Jurkat, Clone E6-1 (cell line): Measurements from ENCODE around the gene MEX3C.
A peak's percentile ranks its signal among the peaks of the same experiment; 100 is the strongest.

ENCODE experiments used
- DNase-seq: peaks from one replicate; pipeline ENCODE4 v3.0.0-alpha.2; 2011; ENCODE audit warnings: low read depth, low spot score
- H3K4me3 ChIP-seq: 2 replicates; pipeline ENCODE4 v1.5.1; 2011; ENCODE audit warnings: mild to moderate bottlenecking, low read length, control low read depth, moderate library complexity

MEX3C gene

DNA sequence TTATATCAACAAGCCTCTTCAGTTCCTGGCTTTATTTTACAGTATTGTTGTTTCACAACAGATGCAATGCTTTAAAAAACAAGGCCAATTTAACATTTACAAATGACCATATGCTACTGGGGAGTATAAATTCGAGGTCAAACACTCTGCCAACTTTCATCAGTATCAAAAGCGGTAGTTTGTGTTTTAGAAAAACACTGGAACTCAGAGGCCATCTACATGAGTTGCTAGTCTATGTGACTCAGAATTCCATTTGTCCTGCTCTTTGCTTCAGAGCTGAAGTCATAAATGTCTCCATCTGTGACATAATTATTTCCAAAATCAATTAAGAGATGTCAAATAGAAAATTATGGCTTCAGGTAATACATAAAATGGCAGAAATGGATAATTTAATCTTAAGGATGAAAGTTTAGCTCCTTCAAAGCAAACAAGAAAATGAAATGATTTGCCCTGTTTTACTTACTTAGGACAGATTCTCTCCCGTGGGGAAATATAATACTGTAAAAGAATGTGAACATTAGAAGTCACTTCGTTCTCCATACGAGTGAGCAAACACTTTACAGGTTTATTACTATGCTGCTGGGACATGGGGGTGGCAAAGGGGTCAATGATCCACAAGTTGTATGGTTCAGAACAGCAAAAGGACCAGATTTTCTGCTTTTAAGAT, 3.7 kb downstream of the MEX3C start:
- H3K4me3 ChIP-seq: no peak overlapping the region
- DNase-seq: no peak

DNA sequence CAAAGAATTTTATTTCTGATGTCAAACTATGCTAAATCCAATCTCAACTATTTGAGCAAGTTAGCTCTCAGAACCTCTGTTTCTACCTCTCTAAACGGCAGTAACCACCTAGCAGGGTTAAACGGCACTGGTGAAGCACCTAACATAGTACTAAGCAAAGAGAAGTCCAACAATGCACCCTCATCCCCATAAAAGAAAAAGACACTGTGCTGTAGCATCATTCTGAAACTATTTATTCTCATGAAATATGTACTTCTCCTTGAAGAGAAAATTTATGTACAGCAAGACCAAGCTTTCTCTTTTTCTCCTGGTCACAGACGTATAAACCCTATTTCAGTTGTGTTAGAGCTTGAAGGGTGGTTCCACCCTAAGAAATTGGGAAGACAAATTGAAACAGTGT, 4.8 kb downstream of the MEX3C start:
- no peak overlapping the region for H3K4me3 ChIP-seq
- no peak for DNase-seq

DNA sequence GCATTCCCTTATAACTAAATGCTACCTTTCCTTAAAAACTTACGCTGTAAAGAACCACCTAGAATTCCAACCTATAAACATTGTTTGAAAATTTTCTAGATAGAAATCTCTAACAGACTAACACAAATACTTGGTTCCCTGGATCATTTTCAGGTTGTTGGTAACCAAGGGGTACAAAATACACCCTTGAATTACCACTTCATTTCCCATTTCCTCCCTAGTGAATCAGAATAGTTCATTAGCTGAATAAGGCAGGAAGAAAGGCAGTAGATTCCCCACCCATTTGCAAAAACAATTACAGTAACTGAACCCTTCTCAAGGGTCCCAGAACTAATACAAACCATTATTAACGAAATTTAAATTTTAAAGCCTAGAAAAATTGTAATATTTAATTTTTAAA, 5.5 kb downstream of the MEX3C start:
- H3K4me3 ChIP-seq: no peak overlapping the region
- no peak for DNase-seq

DNA sequence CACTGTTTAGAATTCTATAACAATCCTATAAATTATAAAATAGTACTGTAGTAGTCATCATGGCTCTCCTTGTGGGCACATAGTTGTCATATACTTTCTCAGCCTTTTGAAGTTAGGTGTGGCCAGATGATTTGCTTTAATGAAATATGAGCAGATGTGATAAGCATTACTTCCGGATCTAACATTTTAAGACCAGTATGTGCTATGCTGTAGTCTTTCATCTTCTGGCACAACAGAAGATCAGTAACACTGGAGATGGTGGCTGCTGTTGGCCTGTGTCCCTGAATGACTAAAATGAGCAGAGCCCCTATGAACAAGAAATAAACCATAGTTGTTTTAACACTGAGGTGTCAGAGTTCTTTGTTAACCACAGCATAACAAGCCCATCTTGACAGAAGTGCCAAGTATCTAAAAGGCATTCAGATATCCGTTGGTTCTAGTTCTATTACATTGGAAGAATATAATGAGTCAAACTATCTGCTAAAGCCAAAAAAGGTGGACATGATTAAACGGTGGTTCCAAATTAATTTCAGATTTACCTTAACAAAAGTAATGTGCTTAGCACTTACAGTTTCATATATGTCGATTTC, 6.3 kb downstream of the MEX3C start:
- peak; percentile 52 for DNase-seq

GRCh38 chr18:51190000-51190399, 7.5 kb downstream of the MEX3C start:
- DNase-seq: no peak
- no peak overlapping the region for H3K4me3 ChIP-seq

More for the DNA sequence above, 6.3 kb downstream of the MEX3C start:
- H3K4me3 ChIP-seq: no peak overlapping the region

GRCh38 chr18:51188024-51188701, 9.3 kb downstream of the MEX3C start:
- DNase-seq: no peak
- H3K4me3 ChIP-seq: no peak overlapping the region

DNA sequence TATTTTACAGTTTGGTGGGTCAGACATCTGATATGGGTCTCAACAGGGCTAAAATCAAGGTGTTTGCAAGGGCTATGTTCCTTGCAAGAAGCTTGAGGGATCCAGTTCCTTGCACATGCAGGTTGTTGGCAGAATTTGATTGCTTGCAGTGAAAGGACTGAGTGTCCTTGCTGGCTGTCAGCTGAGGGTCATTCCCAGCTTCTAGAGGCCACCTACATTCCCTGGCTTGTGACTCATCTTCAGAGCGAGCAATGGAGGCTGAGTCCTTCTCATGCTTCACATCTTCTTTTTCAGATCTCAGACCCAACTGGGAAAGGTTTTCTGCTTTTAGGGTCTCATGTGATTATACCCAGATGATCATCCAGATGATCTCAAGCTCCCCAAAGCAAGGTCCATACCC, 12.4 kb downstream of the MEX3C start:
- no peak for DNase-seq
- no peak overlapping the region for H3K4me3 ChIP-seq

DNA sequence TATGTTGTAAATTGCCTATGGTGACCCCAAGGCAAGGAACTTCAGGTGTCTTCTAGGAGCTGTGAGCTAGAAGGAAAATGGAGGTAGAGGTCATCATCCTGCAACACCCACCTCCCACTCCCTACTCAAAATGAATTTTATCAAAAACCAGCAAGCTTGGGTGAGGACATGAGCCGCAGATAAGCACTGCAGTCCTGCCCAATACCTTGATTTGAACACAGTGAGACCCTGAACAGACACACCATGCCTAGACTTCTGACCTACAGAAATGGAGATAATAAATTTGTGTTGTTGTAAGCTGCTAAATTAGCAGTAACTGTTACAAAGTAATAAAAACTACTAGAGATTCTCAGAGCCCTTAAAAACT, 13.4 kb downstream of the MEX3C start:
- no peak for DNase-seq
- no peak overlapping the region for H3K4me3 ChIP-seq

GRCh38 chr18:51183372-51184090, 13.9 kb downstream of the MEX3C start:
- no peak overlapping the region for H3K4me3 ChIP-seq
- DNase-seq: no peak

- DNase-seq: no peak
- H3K4me3 ChIP-seq: no peak overlapping the region
Measured at GRCh38 chr18:51182824-51183223, 14.7 kb downstream of the MEX3C start.

DNA sequence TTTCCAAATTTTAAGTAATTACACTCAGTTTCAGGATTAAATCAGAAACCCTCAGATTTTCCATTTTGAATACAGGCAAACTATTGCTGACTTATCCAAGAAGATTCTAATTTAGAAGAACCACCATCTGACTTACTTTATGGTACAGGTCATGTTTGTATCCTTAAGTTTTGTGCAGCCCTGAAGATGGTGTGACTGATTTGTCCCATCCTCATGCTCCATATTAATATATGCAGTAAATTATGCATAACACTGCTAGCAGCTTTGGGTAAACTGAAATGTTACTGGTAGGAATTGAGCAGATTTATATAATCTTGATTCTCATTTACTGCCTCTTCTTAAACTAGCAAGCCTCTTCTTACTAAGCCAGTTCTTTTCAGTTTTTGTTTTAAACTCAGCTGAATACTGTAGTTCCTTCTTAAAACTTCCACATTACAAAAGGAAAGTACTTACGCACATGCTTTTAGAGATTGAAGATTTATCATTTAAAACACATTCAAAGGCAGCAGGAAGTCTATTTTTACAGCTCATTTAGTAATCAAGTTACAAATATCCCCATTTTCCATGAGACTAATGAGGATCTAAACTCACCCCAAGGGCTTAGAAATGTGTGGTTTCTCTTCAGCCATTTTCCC, 25.7 kb downstream of the MEX3C start:
- no peak for DNase-seq
- H3K4me3 ChIP-seq: no peak overlapping the region

DNA sequence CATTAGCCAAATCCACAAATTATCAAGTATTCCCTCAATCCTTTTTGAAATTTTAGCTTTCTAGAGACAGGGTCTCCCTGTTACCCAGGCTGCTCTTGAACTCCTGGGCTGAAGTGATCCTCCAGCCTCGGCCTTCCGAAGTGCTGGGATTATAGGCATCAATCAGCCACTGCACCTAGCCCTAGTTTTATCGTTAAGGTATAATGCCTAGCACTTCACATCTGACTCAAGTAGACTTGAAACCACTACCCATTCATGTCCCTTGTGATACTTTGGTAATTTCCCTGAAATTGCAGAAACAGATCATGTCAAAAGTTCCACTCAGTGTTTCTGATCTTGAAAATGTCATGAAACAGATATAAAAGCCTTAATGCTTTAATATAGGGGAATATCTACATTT, 26.3 kb downstream of the MEX3C start:
- DNase-seq: no peak
- no peak overlapping the region for H3K4me3 ChIP-seq

GRCh38 chr18:51170664-51171063, 26.8 kb downstream of the MEX3C start:
- DNase-seq: no peak

DNA sequence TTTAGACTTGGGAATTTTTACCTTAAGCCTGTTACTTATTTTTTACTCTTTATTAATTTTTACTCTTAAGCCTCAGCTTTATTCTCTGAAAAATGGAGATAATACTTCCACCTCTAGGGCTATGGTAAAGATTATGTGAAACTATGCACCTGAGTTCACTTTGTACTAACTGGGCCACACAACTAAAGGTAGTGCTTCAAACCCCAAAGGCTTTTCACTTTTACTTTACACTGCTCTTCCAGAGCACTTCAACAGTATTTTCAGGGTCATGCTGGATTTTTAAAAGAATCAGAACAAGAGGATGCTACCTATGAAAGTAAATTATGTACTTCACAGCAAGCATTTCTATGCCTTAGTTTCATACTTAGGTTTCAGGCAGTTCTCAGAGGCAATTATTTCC, 27.8 kb downstream of the MEX3C start:
- H3K4me3 ChIP-seq: no peak overlapping the region
- no peak for DNase-seq

More at GRCh38 chr18:51170664-51171063, 26.8 kb downstream of the MEX3C start:
- no peak overlapping the region for H3K4me3 ChIP-seq

- DNase-seq: no peak
- no peak overlapping the region for H3K4me3 ChIP-seq
Measured at GRCh38 chr18:51168960-51169662, 28.4 kb downstream of the MEX3C start.

DNA sequence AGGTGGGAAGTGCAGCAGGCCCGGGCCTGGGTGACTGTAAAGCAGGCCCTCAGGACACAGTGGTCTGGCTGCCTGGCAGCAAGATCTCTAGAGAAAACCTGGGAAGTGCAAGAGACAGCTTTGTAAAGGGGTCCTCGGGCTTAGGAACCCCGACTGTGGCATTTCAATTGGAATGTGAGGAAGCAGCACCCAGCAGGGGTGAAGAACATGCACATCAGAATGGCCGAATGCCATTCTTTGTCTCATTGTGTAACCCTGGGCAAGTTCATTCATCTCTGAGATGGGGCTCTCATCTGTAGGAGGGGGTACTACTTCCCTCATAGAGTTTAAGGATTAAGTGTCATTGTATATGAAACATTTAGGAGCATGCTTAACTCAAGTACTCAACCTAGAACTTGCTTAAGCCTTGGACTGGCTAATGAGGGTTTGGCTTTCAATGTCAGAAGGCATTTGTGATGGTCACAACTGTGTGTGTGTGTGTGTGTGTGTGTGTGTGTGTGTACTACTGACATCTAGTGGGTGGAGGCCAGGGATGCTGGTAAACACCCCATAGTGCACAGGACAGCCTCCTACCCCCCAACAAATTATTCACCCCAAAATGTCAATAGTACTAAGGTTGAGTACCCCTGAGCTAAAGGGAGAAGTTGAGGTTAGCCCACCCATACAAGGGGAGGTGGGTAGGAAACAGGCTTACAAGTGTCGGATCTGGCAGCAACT, 29.3 kb downstream of the MEX3C start:
- DNase-seq: no peak

DNA sequence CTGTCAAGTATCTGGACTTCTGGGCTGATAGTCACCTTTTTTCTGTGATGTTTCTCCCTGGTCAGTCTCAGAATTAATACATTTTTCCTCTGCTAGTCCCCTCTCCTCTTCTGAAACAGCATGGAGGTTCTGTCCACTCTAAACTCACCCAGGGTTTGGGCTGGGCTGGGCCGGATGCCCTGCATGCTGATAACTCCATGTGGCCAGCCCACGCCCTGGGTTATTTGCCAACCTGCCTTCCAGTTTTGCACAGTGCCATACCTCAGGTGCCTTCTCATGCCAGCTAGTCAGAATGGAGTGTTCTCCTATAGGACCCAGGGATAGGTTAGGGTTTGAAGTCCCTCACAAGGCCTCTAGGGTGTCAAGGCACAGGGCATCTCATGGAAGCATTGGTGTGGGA, 32.2 kb downstream of the MEX3C start:
- no peak overlapping the region for H3K4me3 ChIP-seq
- DNase-seq: no peak

More for the DNA sequence above, 29.3 kb downstream of the MEX3C start:
- no peak overlapping the region for H3K4me3 ChIP-seq

DNA sequence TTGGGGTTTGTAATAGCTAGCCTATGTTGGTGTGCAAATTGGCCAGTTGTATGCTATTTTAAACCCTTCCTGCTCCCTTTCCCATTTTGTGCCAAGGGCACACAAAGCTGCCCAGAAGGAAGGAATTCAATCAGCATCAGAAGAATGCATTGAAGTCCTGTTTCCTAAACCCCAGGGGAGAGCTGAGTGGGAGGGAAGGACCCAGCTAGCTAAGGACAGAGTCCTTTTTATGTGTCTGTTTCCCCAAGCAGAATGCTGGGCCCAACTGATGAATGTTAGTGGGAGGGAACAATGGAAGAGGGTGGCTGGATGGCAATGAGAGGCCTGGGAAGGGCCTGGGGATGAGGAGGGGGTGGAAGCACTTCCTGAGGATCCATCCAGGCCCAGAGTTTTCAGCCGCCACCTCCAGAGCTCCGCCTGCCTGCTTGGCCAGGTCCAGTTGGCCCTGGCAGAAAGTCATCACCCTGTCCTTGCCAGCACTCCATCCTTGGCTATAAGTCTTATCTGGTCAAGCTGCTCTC, 32.7 kb downstream of the MEX3C start:
- DNase-seq: no peak
- no peak overlapping the region for H3K4me3 ChIP-seq
